NCI-H1436 treated with DMSO at 0.1 percent for 48 hours (cell line): ENCODE measurements around the gene MYO16.

Experiments used
- DNase-seq: peaks from one replicate; lab custom pipeline; 2025; lab: John Stamatoyannopoulos, UW

The MYO16 gene

DNA sequence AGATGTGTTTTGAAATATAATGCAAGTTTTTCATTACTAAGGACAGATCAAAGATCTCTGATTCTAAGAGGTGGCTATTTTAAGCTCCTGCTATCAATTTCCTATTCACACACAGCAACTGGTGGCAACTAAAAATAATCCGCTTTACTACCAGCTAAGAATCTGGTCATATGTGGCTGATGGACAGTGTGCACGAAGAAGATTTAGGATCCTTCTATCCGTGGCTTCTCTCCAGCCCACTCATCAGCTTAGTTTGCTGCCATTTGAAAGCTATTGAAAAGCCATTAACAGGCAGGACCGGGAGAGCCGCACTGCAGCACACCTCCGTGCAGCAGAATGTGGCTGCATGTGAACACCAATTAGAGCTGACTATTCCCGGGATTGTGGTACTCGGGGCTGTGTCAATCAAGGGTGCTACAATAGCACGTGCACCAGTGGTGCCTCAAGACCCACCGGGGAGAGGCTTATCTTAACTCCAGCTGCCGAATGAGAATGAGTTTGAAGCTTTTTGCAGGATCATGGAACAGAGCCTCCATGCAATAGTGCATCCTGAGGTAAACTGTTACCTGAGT, at the start of gene MYO16:
TSS of gene MYO16 (plus strand) at position 431 of the 572 bp plus-strand sequence. CDS start 234 bp downstream, outside the sequence.
- DNase-seq = no peak

DNA sequence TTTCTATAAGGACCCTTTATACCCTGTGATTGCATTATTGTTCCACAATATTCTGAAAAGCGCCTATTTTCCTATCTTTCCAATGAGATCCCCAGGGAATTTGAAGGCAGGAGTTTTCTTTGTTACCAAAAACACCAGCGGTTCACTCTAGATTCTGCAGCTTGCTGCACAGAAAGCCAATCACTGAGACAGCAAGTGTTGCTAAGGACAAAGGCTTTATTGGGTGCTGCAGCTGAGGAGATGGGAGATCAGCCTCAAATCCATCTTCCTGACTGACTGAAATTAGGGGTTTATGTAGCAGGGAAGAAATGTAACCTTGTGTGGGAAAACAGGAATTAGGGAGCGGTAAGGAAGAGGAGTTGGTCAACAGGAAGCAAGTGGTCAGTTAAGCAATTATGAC, 42.6 kb upstream of the MYO16 start:
- DNase-seq = no peak

DNA sequence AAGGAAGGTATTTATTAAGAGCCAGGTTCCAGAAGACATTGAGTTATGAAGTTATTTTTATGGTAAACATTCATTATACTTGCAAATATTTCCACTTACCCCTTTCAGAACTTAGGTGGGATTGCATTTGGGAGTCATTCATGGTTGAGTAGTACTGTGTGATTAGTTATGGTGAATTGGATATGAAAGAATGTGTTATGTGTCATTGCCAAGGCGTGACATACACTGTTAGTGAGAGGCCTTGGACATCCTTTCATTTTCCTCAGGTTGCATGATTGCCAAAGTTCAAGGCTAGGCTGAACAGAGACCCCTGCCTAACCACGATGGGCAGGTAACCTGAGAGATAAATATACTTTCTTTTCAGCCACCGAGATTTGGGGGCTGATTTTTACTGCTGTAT, 40.9 kb upstream of the MYO16 start:
- no peak for DNase-seq

DNA sequence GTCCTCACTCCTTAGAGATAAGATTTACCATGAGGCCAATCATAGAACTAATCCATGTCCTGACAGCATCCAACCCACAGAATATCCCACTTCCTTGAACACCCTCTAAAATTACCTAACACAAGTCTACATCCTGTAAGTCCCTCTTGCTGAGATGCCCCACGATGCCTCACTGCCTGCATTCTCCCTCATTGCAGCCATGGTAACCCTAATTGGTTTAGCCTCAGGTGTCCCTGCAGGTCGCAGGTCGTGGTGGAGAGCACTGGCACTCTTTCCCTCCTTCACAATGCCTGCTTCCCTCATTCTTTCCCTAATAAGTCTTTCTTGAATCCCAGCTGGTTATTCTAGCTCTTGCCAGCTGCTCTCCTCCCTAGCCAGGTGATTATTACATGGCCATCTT, 35.3 kb upstream of the MYO16 start:
- DNase-seq = no peak

DNA sequence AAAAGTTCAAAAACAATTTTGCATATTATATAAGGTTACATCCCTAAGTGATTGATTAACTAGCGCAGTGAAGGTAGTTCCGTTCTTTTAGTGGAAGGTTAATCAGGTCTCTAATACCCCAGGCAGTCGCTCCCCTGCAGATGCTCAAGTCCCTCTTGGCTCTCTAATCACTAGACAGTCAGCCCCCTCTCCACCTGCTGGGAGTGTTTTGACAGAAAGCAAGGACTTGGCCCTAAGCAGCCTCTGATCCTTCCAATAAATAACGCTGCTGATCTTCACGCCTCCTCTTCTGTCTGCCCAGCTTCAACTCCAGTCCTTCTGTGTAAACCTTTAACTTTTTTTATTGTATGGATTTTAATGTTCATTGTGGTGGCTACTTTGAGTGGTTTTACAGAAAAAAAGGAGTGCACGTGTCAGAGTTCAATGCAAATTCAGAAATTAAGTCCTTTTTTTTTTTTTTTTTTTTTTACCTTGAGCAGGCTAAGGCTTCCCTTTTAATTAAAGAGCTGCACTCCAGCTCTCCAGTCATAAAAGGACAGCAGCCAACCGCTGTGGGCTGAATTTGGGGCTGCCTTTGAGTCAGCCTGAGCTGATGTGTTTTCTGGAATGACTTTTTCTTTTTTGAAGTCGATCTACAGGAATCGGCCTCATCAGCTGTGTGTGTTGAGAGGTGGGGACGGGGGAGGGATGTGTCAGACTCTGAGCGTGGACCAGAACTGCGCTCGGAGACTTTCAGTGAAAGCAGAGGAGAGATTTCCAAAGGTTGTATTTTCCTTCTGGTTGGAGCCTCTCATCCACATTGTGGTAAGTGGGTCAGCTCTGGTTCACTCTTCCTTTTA, 33.8 kb upstream of the MYO16 start:
- DNase-seq = no peak

DNA sequence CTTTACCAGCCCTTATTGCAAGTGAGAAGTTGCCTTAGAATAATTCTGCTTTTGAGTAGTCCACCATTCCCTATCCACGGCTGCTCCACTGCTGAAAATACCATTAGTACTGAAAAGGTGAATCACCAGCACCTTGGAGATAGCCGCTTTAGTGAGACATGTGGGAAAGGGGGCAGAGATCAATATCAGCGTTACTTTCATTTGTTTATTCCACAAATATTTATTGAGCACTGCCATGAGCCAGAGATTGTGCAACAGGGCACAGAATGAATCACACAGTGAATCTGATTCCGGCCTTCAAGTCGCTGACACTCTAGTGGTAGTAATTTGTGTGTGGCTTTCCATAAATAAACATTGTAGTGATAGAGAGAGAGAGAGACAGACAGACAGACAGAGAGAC, 31.5 kb upstream of the MYO16 start:
- DNase-seq = no peak

DNA sequence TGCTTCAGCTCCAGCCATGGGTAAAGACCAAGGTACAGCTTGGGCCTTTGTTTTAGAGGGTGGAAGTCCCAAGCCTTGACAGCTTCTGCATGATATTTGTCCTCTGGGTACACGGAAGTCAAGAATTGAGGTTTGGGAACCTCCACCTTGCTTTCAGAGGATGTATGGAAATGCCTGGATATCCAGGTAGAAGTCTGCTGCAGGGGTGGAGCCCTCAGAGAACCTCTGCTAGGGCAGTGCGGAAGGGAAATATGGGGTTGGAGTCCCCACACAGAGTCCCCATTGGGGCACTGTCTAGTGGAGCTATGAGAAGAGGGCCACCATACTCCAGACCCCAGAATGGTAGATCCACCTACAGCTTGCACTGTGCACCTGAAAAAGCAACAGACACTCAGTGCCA, 23.0 kb upstream of the MYO16 start:
- DNase-seq = no peak

DNA sequence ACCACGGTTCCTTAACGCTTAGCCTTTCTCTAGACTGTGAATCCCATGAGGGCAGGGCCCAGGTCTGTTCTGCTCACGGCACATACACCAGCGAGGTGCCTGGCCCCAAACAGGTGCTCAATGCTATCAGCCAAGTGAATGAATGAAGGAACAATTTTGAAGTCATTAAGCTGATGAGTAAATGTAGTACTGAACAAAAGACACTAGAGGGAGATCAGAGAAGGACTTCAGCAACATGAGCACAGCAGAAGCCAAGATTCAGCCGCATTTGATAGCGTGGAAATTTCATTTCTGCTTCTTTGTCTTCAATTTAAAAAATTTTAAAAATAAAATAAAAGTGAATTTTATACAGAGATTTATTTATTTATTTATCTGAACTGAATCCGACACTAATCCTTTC, 20.1 kb upstream of the MYO16 start:
- DNase-seq = no peak

DNA sequence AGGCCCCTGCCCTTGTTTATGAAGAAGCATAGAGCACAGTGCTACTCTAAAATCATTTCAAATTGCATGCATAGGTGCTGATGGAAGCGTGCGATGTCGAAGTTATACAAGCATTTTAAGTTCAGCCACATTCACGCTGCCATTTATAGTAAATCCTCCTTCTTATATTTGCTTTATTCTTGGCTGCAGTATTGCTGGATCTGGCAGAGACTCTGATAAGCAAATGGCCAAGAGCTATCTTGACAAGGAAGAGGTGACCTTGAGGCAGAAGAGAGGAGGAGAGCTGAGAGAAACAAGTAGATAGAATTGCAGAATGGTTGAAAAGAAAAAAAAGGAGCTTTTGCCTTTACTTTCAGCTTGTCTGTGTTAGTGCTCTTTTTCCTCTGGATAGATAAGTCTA, 18.9 kb upstream of the MYO16 start:
- DNase-seq = no peak

DNA sequence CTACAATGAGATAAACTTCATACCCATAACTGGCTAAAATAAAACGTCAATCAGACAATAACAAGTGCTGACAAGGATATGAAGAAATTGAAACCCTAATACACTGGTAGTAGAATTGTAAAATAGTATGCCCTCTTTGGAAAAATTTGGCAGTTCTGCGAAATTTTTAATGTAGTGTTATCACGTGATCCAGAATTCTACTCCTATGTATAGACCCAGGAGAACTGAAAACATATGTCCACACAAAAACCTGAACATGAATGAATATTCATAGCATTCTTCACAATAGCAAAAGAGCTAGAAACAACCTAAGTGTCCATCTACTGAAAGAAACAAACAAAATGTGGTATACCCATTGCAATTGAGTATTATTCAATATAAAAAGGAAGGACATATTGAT, 14.2 kb upstream of the MYO16 start:
- DNase-seq = no peak

DNA sequence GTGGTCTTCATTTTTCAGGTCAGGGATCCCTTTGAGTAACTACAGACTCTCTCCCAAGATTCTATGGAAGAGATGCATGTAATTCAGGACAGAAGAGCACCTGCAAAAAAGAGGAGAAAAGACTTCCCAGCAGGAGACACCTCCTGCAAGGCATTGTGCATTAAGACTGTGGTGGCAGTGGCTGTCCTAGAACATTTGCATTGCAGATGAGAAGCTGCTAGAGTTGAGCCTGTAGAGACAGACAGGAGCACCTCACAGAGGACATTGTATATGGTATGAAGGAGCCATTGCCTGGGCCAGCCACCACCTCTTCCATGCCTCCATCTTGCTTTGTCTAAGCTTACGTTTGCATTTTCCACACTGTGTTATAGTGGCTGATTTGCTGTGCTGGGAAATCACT, 11.2 kb upstream of the MYO16 start:
- DNase-seq = no peak

DNA sequence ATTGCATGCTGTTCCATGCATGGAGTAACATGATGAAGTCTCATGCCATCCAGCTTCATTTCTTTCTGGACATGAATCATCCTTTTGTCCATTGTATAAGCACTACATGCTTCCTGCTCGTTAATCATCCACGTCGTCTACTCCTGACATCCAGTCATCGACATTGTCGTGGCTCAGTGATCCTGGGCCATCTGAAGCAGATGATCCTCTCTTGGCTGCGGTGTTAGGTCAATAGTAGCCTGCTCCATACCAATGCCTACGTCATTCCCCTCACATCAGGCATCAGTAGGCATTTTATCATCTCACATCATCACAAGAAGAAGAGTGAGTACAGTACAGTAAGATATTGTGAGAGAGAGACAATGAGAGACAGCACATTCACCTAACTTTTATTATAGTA, 7.9 kb upstream of the MYO16 start:
- DNase-seq = no peak

DNA sequence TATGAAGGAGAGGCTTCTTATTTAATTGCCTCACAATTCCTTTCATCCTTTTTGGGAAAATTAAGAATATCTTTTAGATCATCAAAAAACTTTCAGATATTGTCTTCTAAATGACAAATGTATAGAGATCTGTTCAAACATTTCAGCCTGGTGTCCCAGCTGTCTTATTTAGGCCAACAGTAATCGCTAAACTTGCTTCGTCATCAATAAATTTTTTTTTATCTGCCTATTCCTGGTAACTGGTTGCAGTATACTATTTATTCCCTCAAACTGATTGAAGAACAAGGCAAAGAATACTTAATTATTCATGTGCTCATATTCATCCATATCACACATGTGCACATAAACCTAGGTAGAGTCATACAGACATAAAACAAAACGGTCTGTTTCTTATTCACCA, 5.3 kb upstream of the MYO16 start:
- no peak for DNase-seq

DNA sequence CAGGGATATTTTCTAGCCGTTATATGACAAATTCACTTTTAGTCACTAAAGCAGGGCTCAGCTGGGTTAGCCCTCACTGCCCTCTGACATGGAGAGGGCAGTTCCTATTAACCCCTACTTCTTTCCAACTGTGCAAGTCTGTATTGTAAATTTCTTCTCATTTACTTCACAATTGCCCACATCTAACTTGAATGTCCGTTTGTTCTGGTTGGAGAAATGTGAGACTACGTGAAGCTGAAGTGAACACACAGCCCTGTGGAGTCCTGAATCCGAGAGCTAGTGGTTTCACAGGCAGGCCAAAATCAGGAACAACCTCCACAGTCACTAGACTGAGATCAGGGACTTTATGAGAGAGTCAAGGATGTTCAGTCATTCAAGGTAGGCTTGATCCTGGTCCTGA, 4.4 kb upstream of the MYO16 start:
- DNase-seq = no peak

DNA sequence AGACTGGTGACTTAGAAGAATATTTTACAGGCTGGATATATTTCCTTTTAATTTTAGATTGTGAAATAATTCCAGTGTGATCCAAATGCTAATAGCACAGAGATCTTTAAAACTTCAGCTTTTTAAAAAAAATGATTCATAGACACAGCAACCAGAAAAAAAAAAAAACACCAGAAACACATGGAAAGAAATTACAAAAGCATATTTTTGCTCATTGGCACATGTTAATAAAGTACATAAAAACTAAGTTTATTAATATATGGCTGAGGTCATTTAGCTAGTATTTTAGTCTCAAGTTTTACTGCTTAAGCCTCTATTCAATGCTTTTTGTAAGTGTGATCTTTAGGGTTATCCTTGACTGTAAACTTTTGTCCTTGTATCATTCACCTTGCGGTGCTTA, 577 bp downstream of the MYO16 start:
- DNase-seq = no peak

DNA sequence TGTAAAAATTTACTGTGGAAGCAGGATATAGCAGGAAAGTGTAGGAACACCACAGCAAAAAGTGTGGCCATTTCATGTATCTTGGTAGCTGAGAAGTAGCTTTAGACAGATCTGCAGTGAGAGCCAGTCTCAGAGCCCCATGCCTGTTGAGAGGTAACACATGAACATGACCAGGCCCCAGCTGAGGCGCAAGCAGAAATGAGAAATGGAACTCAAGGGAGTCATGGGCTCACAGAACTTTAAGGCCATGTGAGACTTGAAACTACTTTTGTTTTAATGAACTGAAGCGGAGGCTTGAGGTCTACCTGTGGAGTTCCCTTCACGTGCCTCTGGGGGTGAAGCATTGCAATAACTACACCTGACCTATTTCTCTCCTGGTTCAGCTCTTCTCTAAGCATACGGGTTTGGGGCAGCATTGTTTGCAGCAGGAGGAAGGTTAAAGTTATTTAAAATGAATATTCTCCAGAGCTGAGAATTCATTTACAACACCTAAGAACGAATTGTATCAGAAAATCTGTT, 3.3 kb downstream of the MYO16 start:
- no peak for DNase-seq

DNA sequence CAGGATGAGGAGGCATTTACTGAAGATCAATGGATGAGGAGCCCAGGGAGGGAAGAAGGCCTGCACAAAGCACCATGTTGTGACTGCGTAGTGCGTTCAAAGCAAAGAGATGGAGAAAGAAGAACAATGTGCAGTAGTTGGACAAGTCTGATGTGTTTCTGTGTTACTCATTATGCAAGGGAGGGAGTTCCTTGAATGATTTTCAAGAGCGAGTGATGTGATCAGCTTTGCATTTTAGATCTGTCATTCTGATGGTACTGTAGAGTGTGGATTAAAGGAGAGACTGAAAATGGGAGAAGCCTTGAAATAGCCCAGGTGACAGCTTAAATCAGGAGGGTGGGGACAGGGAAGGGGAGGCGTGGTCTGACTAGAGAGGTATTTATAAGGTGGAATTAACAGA, 9.5 kb downstream of the MYO16 start:
- no peak for DNase-seq

DNA sequence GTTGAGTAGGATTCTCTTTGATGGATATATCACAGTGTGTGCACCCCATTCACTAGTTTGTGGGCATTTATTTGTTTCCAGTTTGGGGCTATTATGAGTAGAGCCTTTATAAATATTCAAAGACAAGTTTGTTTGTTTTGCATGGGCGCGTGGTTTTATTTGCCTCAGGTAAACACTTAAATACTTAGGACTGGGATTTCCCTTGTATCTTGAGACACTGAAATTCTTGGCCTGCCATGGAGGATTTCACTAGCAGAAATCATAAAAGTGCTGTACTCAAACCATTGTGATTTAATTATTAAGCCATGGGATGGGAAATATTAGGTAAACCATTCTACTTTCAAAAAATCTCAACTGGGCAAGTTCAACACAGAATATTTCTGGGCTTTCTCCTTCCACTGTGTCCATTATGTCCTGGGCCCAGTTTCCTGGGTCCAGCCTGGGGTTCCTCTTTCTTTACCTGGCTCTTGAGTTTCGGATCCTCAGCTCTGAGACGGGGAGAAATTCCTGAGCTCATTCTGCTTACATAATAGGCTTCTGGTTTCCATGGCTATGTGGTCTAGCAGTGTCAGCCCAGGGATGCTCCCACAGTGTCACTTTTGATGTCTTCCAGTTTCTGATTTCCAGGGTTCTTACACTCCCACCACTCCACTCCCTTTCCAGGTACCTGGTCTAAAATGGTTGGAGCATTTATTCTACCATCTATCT, 14.4 kb downstream of the MYO16 start:
- DNase-seq = no peak

DNA sequence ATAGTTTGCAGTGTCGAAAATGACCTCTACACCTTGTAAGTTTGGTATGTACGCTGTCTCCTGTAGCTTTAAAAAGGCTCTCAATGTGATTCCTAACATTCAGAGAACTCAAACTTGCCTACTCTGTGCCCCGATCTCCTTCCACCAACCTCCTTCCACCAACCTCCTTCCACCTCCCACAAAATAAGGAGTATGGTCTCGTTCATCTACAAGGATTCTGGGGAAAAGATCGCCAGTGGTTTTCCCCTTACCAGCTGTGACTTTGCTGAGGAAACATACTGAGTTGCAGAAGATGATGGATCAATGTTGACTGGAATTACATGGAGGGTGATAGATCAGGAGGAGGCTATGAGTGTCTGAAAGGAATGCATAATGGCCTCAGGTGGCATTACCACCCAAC, 16.0 kb downstream of the MYO16 start:
- no peak for DNase-seq

DNA sequence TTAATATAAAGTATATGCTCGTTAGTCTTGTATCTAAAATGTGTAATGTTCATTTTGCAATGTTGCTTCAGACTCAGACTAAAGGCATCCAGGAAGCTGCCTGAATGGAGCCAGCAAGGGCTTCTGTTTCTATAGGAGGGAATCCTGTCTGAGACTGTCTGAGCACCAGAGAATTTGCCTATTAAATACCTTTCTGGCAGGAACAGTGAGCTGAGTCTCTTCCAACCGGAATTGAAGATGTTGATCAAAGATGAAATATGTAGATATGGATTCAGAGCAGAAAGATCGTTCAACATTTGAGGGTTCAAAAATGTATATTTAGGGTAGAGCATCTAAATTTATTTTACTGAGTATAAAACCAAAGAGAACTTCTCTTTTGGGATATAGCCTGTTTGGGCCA, 20.9 kb downstream of the MYO16 start:
- no peak for DNase-seq

DNA sequence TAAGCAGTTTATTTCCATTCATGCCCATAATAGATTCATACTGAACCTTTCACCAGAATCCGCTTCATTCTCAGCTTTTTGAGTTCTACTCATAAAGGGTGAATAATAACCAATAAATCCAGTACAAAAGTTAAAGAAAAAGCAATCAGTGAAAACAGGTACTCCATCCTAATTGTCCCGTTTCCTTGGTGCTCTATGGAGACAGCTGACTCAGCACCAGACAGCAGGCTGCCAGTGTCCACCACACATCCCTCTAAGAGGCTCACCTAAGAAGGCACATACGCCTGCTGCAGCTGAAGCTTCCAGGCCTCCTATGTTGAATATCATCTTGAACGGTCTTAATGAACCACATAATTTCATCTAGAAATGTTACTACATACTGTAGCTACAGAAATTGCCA, 27.3 kb downstream of the MYO16 start:
- no peak for DNase-seq

DNA sequence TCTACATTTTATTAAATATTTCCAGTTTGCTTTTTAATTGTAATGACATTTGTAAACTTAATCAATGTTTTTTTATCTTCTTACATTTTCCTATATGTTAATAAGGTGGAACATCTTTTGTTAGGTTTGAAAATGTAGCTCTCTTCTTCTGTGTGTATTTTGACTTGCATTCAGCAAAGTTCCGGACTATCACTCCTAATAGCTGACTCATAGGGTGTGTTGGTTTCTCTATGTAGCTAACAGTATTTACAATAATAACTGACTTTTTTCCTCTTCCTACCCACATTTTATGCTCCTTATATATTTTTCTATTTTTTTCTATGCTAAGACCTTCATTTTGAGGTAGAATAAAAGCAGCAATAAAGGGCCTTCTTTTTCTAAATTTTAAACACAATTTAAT, 28.1 kb downstream of the MYO16 start:
- no peak for DNase-seq

DNA sequence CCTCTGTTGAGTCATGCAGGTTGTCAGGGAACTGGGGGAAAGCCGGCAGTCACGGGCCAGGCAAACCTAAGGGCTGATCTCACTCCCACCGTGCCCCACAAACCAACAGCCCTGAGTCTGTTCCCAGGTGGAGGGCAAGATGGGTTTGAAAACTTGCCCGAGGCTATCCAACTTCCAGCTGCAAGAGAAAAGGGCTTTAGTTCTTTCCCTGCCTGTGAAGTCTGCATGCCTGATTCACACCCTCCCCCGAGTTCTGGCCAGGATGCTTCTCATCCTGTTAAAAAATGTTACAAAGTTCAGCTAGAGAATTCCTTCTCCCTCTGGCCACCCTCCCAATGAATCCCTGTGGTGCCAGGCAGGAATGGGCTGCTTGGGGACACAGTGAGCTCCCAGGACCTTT, 33.1 kb downstream of the MYO16 start:
- no peak for DNase-seq
